NOMO-1 treated with dmso at 0.1 percent for 144 hours (cell line): Measurements from ENCODE around the gene PIGN.

Experiments
- DNase-seq: peaks from one replicate; lab custom pipeline; 2025; ENCODE audit not compliant: unreplicated experiment; lab: John Stamatoyannopoulos, UW

The PIGN gene, protein sequence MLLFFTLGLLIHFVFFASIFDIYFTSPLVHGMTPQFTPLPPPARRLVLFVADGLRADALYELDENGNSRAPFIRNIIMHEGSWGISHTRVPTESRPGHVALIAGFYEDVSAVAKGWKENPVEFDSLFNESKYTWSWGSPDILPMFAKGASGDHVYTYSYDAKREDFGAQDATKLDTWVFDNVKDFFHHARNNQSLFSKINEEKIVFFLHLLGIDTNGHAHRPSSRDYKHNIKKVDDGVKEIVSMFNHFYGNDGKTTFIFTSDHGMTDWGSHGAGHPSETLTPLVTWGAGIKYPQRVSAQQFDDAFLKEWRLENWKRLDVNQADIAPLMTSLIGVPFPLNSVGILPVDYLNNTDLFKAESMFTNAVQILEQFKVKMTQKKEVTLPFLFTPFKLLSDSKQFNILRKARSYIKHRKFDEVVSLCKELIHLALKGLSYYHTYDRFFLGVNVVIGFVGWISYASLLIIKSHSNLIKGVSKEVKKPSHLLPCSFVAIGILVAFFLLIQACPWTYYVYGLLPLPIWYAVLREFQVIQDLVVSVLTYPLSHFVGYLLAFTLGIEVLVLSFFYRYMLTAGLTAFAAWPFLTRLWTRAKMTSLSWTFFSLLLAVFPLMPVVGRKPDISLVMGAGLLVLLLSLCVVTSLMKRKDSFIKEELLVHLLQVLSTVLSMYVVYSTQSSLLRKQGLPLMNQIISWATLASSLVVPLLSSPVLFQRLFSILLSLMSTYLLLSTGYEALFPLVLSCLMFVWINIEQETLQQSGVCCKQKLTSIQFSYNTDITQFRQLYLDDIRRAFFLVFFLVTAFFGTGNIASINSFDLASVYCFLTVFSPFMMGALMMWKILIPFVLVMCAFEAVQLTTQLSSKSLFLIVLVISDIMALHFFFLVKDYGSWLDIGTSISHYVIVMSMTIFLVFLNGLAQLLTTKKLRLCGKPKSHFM

DNA sequence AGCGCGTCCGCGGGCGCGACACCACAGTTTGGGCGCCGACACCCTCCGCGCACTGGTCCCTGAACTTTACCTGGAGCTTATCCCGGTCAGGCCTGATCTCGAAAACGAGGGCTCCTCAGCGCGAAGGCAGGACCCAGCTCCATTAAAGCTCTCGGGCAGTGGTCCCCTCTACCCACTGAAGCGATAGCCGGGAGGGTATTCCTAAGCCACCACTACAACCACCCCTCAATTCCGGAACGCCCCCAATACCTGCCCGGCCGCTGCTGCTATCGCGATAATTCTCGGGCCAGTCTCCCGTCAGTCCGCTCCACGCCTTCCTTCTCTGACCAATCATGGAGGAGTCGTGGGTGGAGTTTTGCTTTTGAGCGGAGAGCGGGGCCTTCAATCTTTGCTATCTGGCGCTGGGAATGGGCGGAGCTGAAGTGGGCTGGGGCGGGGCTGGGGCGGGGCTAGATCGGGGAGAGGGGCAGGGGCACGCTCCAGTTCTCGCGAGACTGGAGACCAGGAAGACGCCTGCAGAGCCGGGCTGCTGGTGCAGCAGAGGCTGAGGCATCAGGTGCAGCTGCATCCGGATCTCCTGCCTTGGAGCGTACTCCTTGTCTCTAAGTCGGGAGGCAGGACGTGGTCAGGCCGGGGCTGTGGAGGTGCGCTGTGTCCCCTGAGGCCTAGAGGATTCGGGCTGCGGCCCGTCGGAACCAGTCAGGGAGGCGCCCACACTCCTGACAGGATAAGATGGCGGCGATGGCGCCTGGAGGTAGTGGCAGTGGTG is at the start of gene PIGN, which contains the start of gene RELCH:
Gene PIGN, minus strand, starts transcription at position 283 of the 769 bp plus-strand sequence. CDS start 25,703 bp downstream, outside the sequence.
Gene RELCH, plus strand, starts transcription at position 482 of the 769 bp plus-strand sequence. Its CDS starts 251 bp downstream, at position 733.
- DNase-seq: peak; percentile 98

DNA sequence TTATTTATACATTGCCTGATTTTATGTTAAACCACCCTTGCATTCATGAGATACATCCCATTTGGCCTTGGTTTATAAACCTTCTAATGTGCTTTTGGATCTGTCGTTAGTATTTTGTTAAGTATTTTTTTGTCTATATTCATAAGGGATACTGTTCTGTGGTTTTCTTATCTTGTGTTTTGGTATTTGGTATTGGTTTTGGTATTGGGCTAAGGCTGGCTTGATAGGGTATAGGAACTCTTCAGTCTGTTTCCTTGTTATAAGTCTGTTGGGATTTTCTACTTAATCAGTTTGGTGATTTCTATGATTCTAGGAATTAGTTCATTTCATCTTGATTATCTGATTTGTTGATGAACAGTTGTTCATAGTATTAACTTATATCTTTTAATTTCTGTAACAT is 49.4 kb upstream of the PIGN start:
- DNase-seq: no peak

DNA sequence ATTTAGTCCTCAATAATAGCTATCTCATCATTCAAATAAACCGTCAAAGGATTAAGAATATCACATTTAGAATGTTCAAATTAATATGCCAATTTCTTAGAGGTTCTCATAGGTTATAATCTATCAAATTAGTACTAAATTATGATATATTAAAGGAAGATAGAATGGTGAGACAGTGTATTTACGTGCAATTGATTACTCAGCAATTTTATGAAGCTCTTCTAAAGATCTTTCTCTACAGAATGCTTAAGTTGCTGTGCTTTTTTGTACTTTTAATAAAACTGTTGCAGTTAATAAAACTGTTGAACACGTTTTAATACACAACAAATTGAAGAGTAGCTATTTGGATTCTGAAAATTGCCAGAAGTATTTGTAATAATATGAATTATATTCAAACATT is 39.2 kb upstream of the PIGN start:
- no peak for DNase-seq

DNA sequence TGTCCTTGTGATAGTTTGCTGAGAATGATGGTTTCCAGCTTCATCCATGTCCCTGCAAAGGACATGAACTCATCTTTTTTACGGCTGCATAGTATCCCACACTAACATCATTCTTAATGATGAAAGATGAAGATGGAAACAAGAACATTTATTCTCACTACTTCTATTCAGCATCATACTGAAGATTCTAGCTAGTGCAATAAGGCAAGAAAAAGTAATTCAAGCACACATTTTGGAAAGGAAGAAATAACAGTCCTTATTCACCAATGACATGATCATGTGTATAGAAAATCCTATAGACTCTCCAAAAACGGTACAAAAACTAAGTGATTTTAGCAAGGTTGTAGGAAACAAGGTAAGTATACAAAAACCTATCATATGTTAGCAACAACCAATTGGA is 37.4 kb upstream of the PIGN start:
- no peak for DNase-seq

DNA sequence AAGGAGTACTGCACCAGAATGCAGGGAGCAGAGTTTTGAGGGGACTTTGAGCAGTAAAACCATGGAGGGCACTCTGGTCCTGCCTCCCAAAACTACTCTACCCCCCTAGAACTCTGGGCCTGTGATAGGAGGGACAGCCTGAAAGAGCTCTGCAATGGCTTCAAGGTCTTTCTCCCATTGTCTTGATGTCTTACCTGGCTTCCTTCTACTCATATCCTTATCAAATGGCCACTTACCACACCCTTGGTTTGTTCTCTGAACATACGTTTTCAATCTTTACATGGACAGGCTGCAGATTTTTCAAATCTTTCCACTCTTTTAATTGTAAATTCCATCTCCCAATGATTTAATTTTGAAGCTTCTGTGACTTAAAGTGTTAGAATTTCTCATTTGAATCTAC is 27.9 kb upstream of the PIGN start:
- no peak for DNase-seq

DNA sequence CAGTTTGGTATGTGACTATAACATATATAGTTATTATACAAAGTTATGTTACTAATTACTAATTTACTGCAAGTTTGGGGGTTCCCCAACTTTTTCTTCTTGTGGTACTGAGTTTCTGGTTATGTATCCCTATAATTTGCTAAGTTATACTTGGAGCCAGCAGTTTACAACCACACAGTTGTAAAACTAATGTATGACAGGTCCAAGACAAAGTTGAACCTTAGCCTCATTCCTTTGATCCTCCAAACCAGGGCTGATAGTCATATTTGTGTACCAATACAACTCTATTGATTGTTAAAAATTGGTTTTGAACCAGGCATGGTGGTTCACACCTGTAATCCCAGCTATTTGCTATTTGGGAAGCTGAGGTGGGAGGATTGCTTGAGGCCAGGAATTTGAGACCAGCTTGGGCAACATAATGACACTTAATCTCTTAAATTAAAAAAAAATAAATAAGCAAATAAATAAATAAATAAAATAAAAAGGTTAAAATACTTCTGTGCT is 24.5 kb upstream of the PIGN start:
- DNase-seq: no peak

DNA sequence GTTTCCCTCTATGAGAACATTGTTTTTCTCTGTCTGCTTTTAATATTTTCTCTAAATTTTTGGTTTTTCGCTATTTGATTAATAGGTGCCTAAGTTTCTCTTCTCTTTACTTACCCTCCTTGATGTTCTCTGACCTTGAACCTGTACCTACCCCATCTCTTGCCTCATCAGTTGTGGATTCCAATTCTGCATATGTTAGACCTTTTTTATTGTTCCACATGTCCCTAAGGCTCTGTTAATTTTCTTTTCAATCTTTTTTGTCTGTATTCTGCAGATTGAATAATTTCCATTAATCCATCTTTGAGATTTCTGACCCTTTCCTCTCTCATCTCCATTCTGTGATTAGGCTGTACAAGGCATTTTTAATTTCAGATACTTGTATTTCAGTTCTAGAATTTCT is 23.3 kb upstream of the PIGN start:
- no peak for DNase-seq

DNA sequence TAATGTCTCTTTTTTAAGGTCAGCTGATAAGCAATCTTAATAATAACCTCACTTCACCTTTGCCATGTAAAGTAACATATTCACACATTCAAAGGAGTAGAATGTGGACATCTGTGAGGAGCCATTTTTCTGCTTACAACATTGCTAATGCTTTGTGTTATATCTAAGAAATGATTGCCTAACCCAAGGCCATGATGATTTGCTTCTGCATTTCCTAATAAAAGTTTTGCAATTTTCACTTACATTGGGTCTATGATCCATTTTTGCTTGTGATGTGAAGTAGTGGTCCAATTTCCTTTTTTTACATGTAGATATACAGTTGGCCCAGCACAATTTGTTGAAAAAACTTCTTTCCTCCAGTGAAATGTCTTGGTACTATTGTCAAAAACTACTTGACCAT is 22.2 kb upstream of the PIGN start:
- DNase-seq: peak; percentile 0

DNA sequence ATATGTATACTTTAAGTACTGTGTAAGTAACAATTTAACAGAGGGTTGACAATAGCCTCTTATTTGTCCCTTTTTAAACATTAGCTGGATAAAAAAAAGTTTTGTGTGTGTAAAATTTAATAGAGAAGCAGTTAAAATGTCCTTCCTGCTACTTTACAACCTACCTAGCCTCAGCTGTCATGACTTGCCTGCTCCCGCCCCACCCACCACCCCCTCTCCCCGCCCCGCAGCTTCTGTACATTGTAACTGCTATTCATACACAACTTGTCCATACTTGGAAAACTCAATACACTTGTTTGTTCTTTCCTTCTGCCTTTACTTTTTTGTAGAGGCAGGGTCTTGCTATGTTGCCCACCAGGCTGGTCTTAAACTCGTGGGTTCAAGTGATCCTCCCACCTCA is 19.7 kb upstream of the PIGN start:
- no peak for DNase-seq

DNA sequence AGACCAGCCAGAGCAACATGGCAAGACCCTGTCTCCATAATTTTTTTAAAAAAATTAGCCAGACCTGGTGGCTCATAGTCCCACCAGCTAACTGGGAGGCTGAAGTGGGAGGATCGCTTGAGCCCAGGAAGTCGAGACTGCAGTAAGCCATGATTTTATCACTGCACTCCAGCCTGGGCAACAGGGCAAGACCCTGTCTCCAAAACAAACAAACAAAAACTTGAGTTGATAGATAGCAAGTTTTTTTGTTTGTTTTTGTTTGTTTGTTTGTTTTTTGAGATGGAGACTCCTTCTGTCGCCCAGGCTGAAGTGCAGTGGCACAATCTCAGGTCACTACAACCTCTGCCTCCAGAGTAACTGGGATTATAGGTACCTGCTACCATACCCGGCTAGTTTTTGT is 19.0 kb upstream of the PIGN start:
- DNase-seq: no peak

DNA sequence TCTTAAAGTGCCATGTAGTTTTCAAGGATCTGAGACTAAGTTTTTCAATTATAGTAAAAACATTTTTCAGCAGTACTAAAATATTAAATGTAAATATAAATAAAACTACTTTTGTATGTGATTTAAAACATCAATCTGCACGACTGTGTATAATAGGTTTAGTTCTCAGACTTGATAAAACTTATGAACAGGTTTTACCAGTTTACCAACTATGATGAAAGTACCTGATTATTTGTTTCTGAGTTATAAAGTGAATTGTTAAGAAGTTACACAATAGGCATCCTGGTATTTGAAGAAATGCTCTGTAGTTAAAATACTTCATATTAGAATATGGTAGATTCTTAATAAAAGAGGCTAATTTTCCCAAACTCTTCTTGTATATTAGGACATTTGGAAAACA is 15.0 kb upstream of the PIGN start:
- DNase-seq: no peak

DNA sequence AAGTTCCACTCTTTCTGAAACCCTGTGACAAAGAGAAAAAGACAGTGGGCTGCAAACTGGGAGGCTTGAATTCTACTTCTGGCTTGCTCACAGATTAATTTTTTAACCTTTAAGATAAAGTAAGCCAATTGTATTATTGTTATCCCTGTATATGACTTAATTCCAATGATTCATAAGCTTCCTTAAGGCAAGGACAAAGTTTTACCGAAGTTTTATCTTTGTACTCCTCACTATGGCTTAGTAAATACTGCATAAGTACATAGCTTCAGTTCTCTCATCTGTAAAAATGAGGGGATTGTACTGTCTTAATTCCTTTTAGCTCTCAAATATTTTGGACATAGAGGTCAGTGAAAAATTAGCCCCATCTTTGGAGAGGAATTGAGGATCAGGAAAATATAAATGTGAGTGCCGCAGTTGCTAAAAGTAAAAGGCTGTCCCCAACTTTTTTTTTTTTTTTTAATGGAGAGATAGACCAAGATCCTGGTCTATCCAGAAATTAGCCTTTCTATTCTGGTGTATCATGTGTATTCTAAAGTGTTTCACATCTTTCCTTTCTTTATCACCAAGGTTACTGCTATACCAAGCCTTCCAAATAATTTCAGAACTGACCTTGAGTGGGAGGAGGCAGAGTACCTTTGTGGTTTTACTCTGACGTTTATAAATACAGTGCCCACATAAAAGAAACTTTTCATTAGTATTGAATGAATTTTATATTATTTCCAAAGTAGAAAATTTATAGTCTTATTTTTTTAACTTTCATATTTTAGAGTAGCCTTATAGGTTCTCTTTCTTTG is 13.5 kb upstream of the PIGN start:
- no peak for DNase-seq

DNA sequence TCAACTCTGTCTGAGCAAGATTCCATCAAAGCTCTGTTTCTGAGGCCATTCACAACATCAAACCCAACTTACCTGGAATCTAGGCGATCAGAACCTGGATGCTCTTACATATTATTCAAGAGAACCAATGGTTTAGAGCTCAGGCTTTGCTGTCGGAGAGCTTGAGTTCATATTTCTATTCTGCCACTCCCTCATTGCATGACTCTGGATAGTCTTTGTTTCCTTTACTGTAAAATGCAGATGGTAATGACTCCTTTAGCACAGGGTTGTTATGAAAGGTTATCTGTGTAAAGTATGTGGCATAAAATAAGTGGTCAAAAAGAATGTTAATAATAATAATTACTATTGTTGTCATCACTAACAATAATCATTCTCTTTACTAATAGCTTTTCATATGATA is 12.8 kb upstream of the PIGN start:
- DNase-seq: no peak

DNA sequence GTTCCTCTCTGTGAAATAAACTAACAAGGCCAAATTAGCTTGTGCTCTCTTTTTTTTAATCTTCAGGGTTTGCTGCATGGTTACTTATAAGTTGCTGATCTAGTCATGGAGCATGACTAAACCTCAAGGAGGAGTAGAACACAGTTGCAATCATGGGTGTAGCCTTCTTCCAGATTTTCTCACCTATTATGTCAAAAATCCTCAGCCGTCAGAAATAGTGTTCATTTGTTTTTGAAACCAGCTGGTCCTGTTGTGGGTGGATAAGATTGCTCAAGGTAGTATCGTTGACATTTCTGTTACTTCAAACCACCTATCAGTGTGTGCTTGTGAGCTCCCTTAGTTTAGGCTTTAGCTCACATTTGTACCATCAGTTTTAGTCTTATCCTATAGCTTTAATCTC is 11.4 kb upstream of the PIGN start:
- no peak for DNase-seq

DNA sequence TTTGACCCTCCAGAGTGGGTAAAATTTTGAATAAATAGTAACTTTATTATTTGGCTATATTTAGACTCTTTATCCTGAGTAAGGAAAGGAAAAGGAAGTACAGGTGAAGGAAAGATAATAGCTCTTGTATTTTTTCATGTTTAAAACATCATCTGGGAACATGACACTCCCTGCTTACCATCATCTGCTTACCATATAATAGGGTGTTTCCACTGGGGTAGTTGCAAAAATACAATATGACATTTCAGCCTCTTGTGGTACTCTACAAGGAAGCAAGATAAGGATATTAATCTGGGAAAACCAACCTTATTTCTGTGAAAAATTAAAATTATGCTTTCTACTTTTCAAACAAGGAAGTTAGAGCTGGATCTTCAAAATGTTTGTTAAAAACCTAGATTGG is 10.1 kb upstream of the PIGN start:
- no peak for DNase-seq

DNA sequence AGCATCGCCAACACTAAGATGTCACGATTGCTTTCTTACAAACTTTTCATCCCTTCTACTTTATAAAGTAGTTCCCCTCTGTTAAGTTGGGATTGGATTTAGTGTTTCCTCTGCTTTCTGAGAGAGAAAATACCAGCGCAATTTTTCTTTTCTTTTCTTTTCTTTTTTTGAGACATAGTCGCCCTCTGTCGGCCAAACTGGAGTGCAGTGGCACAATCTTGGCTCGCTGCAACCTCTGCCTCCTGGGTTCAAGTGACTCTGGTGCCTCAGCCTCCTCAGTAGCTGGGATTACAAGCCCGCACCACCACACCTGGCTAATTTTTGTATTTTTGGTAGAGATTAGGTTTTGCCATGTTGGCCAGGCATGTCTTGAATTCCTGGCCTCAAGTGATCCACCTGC is 9.2 kb upstream of the PIGN start:
- no peak for DNase-seq

DNA sequence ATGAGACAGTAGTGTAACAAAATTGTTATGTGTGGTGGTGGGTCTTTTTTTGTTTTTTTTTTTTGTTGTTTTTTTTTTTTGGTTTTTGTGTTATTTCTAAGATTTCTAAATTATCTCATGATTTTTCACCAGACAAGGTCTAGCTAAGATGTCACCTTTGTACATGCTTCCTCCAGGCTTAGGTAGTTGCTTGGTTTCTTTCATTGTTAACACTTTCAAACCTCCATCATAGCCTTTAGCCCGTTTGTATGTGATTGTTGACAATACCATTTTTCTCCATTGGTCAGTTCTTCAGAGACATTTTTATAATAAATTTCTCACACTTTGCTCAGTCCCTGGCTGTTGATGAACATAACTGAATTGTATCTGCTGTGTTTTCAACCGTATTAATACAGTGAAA is 2.4 kb upstream of the PIGN start:
- no peak for DNase-seq

DNA sequence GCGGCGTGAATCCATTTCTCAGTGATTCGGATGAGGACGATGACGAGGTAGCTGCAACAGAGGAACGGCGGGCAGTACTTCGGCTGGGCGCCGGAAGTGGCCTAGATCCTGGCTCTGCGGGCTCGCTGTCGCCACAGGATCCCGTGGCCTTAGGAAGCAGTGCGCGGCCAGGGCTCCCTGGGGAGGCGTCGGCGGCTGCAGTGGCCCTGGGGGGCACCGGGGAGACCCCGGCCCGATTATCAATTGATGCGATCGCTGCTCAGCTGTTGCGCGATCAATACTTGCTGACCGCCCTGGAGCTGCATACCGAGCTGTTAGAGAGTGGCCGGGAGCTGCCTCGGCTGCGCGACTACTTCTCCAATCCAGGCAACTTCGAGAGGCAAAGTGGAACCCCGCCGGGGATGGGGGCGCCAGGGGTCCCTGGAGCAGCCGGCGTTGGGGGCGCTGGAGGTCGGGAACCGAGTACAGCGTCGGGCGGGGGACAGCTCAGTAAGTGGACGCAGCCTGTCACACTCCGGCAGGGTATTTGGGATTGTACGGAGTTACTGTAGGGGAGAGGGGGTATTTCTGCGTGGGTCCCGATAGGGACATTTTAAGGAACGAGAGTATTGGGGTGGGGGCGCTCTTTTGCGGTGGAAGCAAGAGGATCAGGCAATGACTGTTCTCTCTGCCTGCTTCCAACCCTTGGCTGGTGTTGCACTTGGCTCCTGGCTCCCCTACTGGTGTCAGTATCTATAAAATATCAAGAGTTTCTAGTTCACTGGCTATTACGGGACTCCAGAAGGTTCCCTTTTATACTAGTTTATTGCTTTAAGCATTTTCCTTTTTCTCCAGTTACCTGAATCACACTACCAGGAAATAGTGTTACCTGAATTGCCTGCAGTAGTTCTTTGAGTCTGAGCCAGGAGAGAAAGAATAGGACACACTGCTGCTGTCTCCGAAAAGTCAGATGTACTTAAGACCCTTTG is 971 bp upstream of the PIGN start:
- DNase-seq: peak; percentile 11

DNA sequence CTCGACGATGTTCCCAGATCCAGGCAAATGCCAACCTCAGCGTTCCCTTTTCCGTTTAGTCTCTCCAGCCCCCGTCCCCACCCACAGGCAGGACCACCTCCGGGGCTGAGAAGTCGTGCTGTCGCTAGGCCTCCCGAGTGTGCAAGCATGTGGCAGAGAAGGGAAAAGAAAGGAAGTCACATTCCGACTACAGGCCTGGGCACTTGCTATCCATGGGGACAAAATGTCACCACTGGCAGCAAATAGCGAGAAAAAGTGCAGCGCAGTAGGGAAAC is 420 bp downstream of the PIGN start:
- DNase-seq: no peak
